HG03571 (cell line): ENCODE results near the gene EPN2.

Experiments used
- ATAC-seq: cut with Tn5 transposase; IDR thresholded peaks from one replicate; pipeline ENCODE4 v1.9.1; 2021; ENCODE audit not compliant: unreplicated experiment

Gene EPN2

GRCh38 chr17:19328441-19329061, 91.4 kb downstream of the EPN2 start:
- ATAC-seq, result no peak

- no peak for ATAC-seq
These were observed 92.0 kb downstream of the EPN2 start for GRCh38 chr17:19329136-19329535.

- ATAC-seq, result no peak
These were observed 92.7 kb downstream of the EPN2 start for GRCh38 chr17:19329839-19330238.

GRCh38 chr17:19330271-19330670, 93.1 kb downstream of the EPN2 start:
- no peak for ATAC-seq

GRCh38 chr17:19331134-19331533, 94.0 kb downstream of the EPN2 start:
- ATAC-seq, result no peak

- ATAC-seq, result no peak
These were observed 94.5 kb downstream of the EPN2 start for GRCh38 chr17:19331543-19332245.

- ATAC-seq, result no peak
These were observed 95.4 kb downstream of the EPN2 start for GRCh38 chr17:19332371-19333131.

GRCh38 chr17:19333132-19333440, 95.9 kb downstream of the EPN2 start:
- no peak for ATAC-seq

GRCh38 chr17:19333736-19334290, 96.6 kb downstream of the EPN2 start:
- no peak for ATAC-seq

- no peak for ATAC-seq
These were observed 97.2 kb downstream of the EPN2 start for GRCh38 chr17:19334331-19334730.

GRCh38 chr17:19335951-19336631, 98.9 kb downstream of the EPN2 start:
- no peak for ATAC-seq

- ATAC-seq, result no peak
These were observed 100.0 kb downstream of the EPN2 start for GRCh38 chr17:19336938-19337711.

GRCh38 chr17:19337712-19338023, 100.5 kb downstream of the EPN2 start:
- no peak for ATAC-seq

- ATAC-seq, result peak; percentile 68
These were observed 101.1 kb downstream of the EPN2 start for GRCh38 chr17:19338031-19338990.

GRCh38 chr17:19339341-19339815, 102.2 kb downstream of the EPN2 start:
- no peak for ATAC-seq

GRCh38 chr17:19341211-19341631, 104.1 kb downstream of the EPN2 start:
- ATAC-seq, result no peak

- no peak for ATAC-seq
These were observed 104.8 kb downstream of the EPN2 start for GRCh38 chr17:19341641-19342610.

GRCh38 chr17:19342611-19343255, 105.6 kb downstream of the EPN2 start:
- no peak for ATAC-seq
